Transverse colon (tissue), 4 donors: ENCODE results near the gene RGP1. TPM values are rescaled to one million over a fixed set of nuclear protein-coding genes. Genes with fewer than 3 reads are reported as not detected.

Experiments
- DNase-seq: peaks from one replicate; pipeline ENCODE4 v3.0.0-alpha.2; 2019
- H3K27ac ChIP-seq, 4 donors: fragments of 200-600 bp; sonication (generic); 2 replicates each; pipeline ENCODE4 v1.5.1; 2016 to 2018; ENCODE audit warnings: inconsistent platforms in 4 of 4
- H3K27me3 ChIP-seq: fragments of 200-600 bp; sonication (generic); 2 replicates; pipeline ENCODE4 v1.5.1; 2017; ENCODE audit warnings: inconsistent platforms
- H3K36me3 ChIP-seq, 4 donors: fragments of 200-600 bp; sonication (generic); 2 replicates each; pipeline ENCODE4 v1.5.1; 2017 to 2019; ENCODE audit warnings: inconsistent platforms in 4 of 4
- H3K4me1 ChIP-seq, 4 donors: fragments of 200-600 bp; sonication (generic); 2 replicates each; pipeline ENCODE4 v1.5.1; 2017 to 2020; ENCODE audit warnings: inconsistent platforms in 4 of 4
- H3K4me3 ChIP-seq, 4 donors: fragments of 200-600 bp; sonication (generic); 1 replicate in 1 of 4; 2 replicates in 3 of 4; pipeline versions ENCODE4 v1.5.1 to v1.6.1; 2017 to 2019; ENCODE audit warnings: inconsistent platforms in 4 of 4
- H3K9me3 ChIP-seq, 2 donors: fragments of 200-600 bp; sonication (generic); 2 replicates each; pipeline ENCODE4 v1.5.1; 2017 to 2019; ENCODE audit warnings: inconsistent platforms in 2 of 2
- CTCF ChIP-seq, 5 experiments: fragments of 200-600 bp in 3 of 5; fragments of 450-650 bp in 2 of 5; sonication (generic) in 3 of 5; IDR thresholded peaks; 1 replicate in 2 of 5; 2 replicates in 3 of 5; pipeline ENCODE4 v1.5.1; 2016 to 2017; ENCODE audit warnings: antibody characterized with exemption in 5 of 5, inconsistent platforms in 3 of 5, mild to moderate bottlenecking in 2 of 5, moderate library complexity in 1 of 5
- EP300 ChIP-seq: sonication (generic); formaldehyde crosslinking; IDR thresholded peaks from one replicate; pipeline ENCODE4 v1.6.1; 2017; ENCODE audit warnings: antibody characterized with exemption, low read depth
- POLR2A ChIP-seq: fragments of 450-650 bp; IDR thresholded peaks from one replicate; pipeline ENCODE4 v1.6.1; 2016; ENCODE audit warnings: antibody characterized with exemption, mild to moderate bottlenecking, moderate library complexity
- POLR2AphosphoS5 ChIP-seq, 3 donors: sonication (generic); formaldehyde crosslinking; IDR thresholded peaks; one replicate each; pipeline ENCODE4 v1.6.1; 2016; ENCODE audit warnings: antibody characterized with exemption in 3 of 3
- WGBS, 2 donors: methylation state at CpG; one replicate each; pipeline ENCODE4 v1.1.5; 2018; ENCODE audit warnings: low coverage in 1 of 2; 5-methylcytosine and 5-hydroxymethylcytosine counted together
- in situ Hi-C, 4 donors: fragments of 200-750 bp; cut with MboI; loops; one replicate each; pipeline versions ENCODE4 v1.15.0 to v1.15.1; 2017; ENCODE audit warnings: low sequenced_read_pairs in 3 of 4, low pct_ligation_motif_present in 1 of 4, low pct_unique_long_range_greater_than_20kb in 1 of 4
- intact Hi-C: fragments of 100-400 bp; cut with DNase I; formaldehyde crosslinking; loops from one replicate; pipeline ENCODE4 v1.15.1; 2023; ENCODE audit warnings: low total_unique reads
- total RNA-seq, 4 donors: library from RNA; depleted of rRNA; stranded (reverse); fragments of >200 nt; gene quantifications; one replicate each; pipeline ENCODE4 v1.1.0, GENCODE V29; 2016

Gene RGP1
- total RNA-seq, 4 donors from 2014 or later = 30.3 to 47.5 (median 43.7) TPM

GRCh38 chr9:35728041-35728971, 20.8 kb upstream of the RGP1 start:
- TF ChIP-seq EP300 (peak; percentile 53), POLR2A (peak; percentile 71), POLR2AphosphoS5 (IDR thresholded peaks at IDR 0.05) (peak; percentile 66 to 87 (median 82)), CTCF (IDR thresholded peaks at IDR 0.05) (no peak)
- Histone ChIP-seq H3K4me1 (peaks cover 38 to 60% (median 58%) of the 10 kb centered on the region in 4 donors), H3K27me3 (no peaks in the 10 kb centered on the region), H3K36me3 (peaks cover 0 to 24% (median 13%) of the 10 kb centered on the region in 4 donors), H3K27ac (peak overlapping the region; percentile 94 to 98 (median 97)), H3K9me3 (no peaks in the 10 kb centered on the region), H3K4me3 (peak overlapping the region in 3 of 4 donors; percentile 0 to 83 (median 74))
- in situ Hi-C loops (no loop called here), intact Hi-C loops (loop anchor here (5.0 kb wide), 1 partner anchor 71 kb away; the partner anchor contains the start of genes CCDC107 and RMRP)
- 23 to 35% methylated on average over 4 to 10 of the region's 10 CpGs for WGBS, 2 donors
- DNase-seq = peak; percentile 78

- H3K36me3 ChIP-seq = peaks cover 0 to 16% (median 7%) of the 10 kb centered on the region in 4 donors
- 59 to 61% methylated on average over 3 of the region's 3 CpGs for WGBS, 2 donors
- no peaks in the 10 kb centered on the region for H3K27me3 ChIP-seq
- H3K9me3 ChIP-seq = no peaks in the 10 kb centered on the region
- intact Hi-C loops (loop anchor here (5.0 kb wide), 1 partner anchor 72 kb away; the partner anchor contains the start of genes CCDC107 and RMRP), in situ Hi-C loops (no loop called here)
- H3K4me3 ChIP-seq = peak overlapping the region in 3 of 4 donors; percentile 13 to 83 (median 74)
- H3K27ac ChIP-seq = peak overlapping the region; percentile 94 to 98 (median 97)
- no peak for TF ChIP-seq POLR2A
- no peak for TF ChIP-seq POLR2AphosphoS5 (IDR thresholded peaks at IDR 0.05)
- TF ChIP-seq CTCF (IDR thresholded peaks at IDR 0.05) = no peak
- no peak for TF ChIP-seq EP300
- H3K4me1 ChIP-seq = peaks cover 46 to 68% (median 66%) of the 10 kb centered on the region in 4 donors
- no peak for DNase-seq
Observed at GRCh38 chr9:35729101-35729500, 20.0 kb upstream of the RGP1 start.

GRCh38 chr9:35729700-35730485, 19.2 kb upstream of the RGP1 start:
- TF ChIP-seq EP300 (no peak), POLR2AphosphoS5 (IDR thresholded peaks at IDR 0.05) (peak; percentile 39 to 71 (median 57)), CTCF (IDR thresholded peaks at IDR 0.05) (peak; percentile 48 to 79 (median 62)), POLR2A (peak; percentile 24)
- H3K4me1 ChIP-seq = peaks cover 47 to 76% (median 71%) of the 10 kb centered on the region in 4 donors
- H3K27ac ChIP-seq = peak overlapping the region; percentile 94 to 98 (median 97)
- peaks cover 0 to 11% (median 4%) of the 10 kb centered on the region in 4 donors for H3K36me3 ChIP-seq
- no peaks in the 10 kb centered on the region for H3K9me3 ChIP-seq
- peak overlapping the region in 3 of 4 donors; percentile 13 to 83 (median 74) for H3K4me3 ChIP-seq
- 0 to 29% methylated on average over 1 to 6 of the region's 6 CpGs for WGBS, 2 donors
- intact Hi-C loops (loop anchor here (5.0 kb wide), 1 partner anchor 73 kb away; the partner anchor contains the start of genes CCDC107 and RMRP), in situ Hi-C loops (loop anchor here in 1 of 4 donors (10.0 kb wide), 1 partner anchor 85 kb away; the partner anchor contains the start of genes HINT2 and SPAG8)
- no peaks in the 10 kb centered on the region for H3K27me3 ChIP-seq
- peak; percentile 53 for DNase-seq
